HUES48 (cell line): ENCODE results near the gene YBX1.
"Not testable (repeated sequence)": the region's sequence is repeated elsewhere in the genome, so short reads cannot be mapped to it uniquely, and the experiment has no call there.

Experiments used
- H3K27ac ChIP-seq: one replicate; pipeline ENCODE4 v1.7.0; 2013; ENCODE audit warnings: low read depth, low read length, inconsistent platforms
- H3K27me3 ChIP-seq: 2 replicates; pipeline ENCODE4 v1.6.1; 2013; ENCODE audit warnings: mild to moderate bottlenecking, low read length; ENCODE audit not compliant: control insufficient read depth, insufficient read depth
- H3K36me3 ChIP-seq: 2 replicates; pipeline ENCODE4 v1.6.1; 2013; ENCODE audit warnings: low read length; ENCODE audit not compliant: control insufficient read depth, insufficient read depth
- H3K4me1 ChIP-seq: 2 replicates; pipeline ENCODE4 v1.6.1; 2013; ENCODE audit warnings: mild to moderate bottlenecking, low read length; ENCODE audit not compliant: control insufficient read depth, insufficient read depth
- H3K4me3 ChIP-seq: 2 replicates; pipeline ENCODE4 v1.5.1; 2013; ENCODE audit warnings: mild to moderate bottlenecking, low read depth, low read length
- H3K9ac ChIP-seq: 2 replicates; pipeline ENCODE4 v1.6.1; 2013; ENCODE audit warnings: mild to moderate bottlenecking, low read depth, low read length, moderate library complexity
- H3K9me3 ChIP-seq: 2 replicates; pipeline ENCODE4 v1.6.1; 2013; ENCODE audit warnings: low read length; ENCODE audit not compliant: control insufficient read depth, insufficient read depth

The YBX1 gene

DNA sequence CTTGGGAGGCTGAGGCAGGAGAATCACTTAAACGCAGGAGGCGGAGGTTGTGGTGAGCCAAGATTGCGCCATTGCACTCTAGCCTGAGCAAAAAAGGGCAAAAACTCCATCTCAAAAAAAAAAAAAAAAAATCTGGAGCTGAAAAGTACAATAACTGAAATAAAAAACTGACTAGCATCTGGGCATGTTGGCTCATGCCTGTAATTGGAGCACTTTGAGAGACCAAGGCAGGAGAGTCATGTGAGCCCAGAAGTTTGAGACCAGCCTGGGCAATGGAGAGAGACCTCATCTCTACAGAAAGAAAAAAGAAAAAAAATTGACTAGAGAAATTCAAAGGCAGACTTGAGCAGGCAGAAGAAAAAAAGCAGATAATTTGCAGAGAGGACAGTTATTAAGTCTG lies 39.7 kb downstream of the YBX1 start:
- Histone ChIP-seq H3K4me1 (no peaks in the 10 kb centered on the region), H3K9ac (no peak overlapping the region), H3K9me3 (no peaks in the 10 kb centered on the region), H3K27me3 (no peaks in the 10 kb centered on the region), H3K27ac (no peak overlapping the region), H3K36me3 (no peaks in the 10 kb centered on the region), H3K4me3 (no peak overlapping the region)

DNA sequence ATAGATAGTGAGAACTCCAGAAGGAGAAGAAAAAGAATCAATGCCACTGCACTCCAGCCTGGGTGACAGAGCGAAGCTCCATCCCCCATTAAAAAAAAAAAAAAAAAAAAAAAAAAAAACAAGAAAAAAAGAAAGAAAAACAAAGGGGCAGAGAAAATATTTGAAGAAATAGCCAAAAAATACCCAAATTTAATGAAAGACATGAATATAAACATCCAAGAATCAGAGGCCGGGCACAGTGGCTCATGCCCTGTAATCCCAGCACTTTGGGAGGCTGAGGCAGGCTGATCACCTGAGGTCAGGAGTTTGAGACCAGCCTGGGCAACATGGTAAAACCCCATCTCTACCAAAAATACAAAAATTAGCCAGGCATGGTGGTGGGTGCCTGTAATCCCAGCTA lies 40.2 kb downstream of the YBX1 start:
- not testable (repeated sequence) for H3K27ac ChIP-seq, H3K4me1 ChIP-seq, H3K36me3 ChIP-seq, H3K9ac ChIP-seq, H3K27me3 ChIP-seq, H3K4me3 ChIP-seq, H3K9me3 ChIP-seq

DNA sequence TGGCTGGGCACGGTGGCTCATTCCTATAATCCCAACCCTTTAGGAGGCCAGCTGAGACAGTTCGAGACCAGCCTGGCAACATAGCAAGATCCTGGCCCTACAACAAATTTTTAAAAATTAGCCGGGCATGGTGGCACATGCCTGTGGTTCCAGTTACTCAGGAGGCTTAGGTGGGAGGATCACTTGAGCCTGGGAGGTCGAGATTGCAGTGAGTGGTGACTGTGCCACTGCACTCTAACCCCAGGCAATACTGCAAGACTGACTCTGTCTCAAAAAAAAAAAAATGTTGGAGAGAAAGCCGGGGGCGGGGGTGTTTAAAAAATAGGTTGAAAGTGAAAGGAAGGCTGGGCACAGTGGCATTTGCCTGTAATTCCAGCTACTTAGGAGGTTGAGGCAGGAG lies 41.3 kb downstream of the YBX1 start:
- no peaks in the 10 kb centered on the region for H3K9me3 ChIP-seq
- H3K27ac ChIP-seq: no peak overlapping the region
- H3K9ac ChIP-seq: no peak overlapping the region
- no peaks in the 10 kb centered on the region for H3K36me3 ChIP-seq
- no peaks in the 10 kb centered on the region for H3K4me1 ChIP-seq
- no peaks in the 10 kb centered on the region for H3K27me3 ChIP-seq
- H3K4me3 ChIP-seq: no peak overlapping the region

DNA sequence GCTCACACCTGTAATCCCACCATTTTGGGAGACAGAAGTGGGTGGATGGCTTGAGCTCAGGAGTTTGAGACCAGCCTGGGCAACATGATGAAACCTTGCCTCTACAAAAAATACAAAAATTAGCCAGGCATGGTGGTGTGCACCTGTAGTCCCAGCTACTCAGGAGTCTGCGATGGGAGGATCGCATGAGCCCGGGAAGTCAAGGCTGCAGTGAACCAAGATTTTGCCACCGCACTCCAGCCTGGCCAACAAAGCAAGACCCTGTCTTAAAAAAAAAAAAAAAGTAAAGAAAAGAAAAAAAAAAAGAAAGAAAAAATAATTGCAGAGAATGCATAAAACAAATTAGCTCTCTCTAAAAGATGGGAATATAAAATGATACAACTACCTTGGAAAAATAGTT lies 43.6 kb downstream of the YBX1 start:
- H3K4me1 ChIP-seq, H3K27ac ChIP-seq, H3K27me3 ChIP-seq, H3K4me3 ChIP-seq, H3K9me3 ChIP-seq, H3K36me3 ChIP-seq, H3K9ac ChIP-seq: not testable (repeated sequence)

DNA sequence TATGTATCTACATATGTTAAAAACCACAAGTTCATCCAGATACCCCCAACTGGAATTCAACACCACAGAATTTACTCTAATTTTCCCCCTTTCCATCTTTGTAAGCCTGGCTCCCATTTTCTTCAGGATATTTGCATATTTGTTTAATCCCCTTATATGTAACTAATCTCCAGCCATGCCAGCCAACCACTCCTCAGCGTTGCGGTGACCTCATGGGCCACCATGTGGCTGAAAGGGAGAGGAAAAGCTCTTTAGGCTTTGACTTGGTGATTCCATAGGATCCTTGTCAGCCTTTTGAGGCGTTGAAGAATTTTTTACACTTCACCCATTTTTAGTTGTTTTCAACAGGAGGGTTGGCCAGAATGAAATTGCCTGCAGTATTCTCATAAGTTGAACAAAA lies 47.8 kb downstream of the YBX1 start:
- H3K27ac ChIP-seq: no peak overlapping the region

DNA sequence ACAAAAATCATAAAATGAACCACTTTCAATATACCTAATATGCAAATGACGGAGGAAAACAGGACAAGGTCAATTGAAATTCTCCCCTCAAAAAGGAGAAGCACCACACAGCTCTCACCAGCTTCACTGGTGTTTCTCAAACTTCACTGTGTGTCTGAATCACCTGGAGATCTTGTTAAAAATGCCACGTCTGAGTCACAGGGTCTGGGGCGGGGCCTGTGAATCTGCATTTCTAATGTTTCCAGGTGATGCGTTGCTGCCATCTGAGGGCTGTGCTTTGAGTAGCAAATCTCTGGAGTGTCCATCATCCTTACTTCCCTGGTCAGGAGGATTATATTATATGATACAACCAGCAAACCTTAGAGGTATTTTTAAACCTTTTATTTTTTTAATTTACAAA lies 48.8 kb downstream of the YBX1 start:
- Histone ChIP-seq H3K4me1 (peaks cover 5% of the 10 kb centered on the region), H3K27ac (no peak overlapping the region), H3K36me3 (no peaks in the 10 kb centered on the region), H3K9me3 (no peaks in the 10 kb centered on the region), H3K27me3 (no peaks in the 10 kb centered on the region), H3K4me3 (no peak overlapping the region), H3K9ac (no peak overlapping the region)

More for the DNA sequence above, 47.8 kb downstream of the YBX1 start:
- H3K4me3 ChIP-seq: no peak overlapping the region
- H3K9me3 ChIP-seq: no peaks in the 10 kb centered on the region
- H3K4me1 ChIP-seq: peaks cover 5% of the 10 kb centered on the region
- no peaks in the 10 kb centered on the region for H3K27me3 ChIP-seq
- no peaks in the 10 kb centered on the region for H3K36me3 ChIP-seq
- H3K9ac ChIP-seq: no peak overlapping the region

DNA sequence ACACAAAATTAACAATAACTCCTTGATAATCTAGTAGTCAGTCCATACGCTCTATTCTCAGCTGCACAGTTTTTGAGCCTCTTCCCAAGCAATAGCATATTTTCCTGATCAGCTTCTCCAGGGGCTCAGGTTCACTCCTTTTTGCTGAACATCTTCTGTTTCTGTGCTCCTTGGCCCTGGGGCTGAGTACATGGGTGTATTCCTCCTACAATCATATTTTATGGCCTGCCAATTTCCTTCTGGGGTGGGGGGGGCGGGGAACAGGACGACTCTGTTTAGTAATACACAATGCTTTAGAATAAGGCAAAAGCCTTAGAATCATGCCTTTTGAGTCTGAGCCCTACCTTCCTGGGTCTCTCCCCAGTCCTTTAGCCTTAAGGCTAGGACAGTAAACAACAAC lies 49.4 kb downstream of the YBX1 start:
- Histone ChIP-seq H3K27me3 (no peaks in the 10 kb centered on the region), H3K9me3 (no peaks in the 10 kb centered on the region), H3K9ac (no peak overlapping the region), H3K4me1 (peaks cover 5% of the 10 kb centered on the region), H3K27ac (no peak overlapping the region), H3K4me3 (no peak overlapping the region), H3K36me3 (no peaks in the 10 kb centered on the region)

DNA sequence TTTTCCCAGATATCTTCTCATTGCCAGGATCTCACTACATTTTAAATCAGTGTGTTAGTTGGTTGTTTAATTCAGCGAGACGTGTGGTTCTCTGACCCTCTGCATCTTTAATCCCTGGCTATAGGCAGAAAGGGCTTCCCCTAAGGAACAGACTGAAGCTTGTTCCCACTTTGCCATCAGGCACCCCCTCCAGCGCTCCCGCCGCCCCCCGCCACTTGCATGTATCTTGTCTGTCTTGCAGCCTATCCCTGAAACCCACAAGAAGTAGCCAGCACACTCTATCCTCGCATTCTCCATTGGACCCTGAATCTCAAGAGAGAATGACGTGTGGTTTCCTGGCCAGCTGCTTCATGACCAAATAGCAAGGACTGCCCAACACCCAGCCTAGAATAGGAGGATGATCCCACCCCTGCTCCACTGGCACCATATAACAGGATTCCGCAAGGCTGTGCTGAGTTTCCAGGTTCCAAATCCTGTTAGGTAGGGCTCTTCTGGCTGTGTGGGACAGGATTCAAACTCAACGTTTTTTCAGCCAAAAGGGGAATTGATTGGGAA lies 50.0 kb downstream of the YBX1 start:
- H3K36me3 ChIP-seq: no peaks in the 10 kb centered on the region
- no peak overlapping the region for H3K27ac ChIP-seq
- no peaks in the 10 kb centered on the region for H3K27me3 ChIP-seq
- H3K9me3 ChIP-seq: no peaks in the 10 kb centered on the region
- no peak overlapping the region for H3K4me3 ChIP-seq
- H3K9ac ChIP-seq: no peak overlapping the region
- H3K4me1 ChIP-seq: peaks cover 5% of the 10 kb centered on the region

DNA sequence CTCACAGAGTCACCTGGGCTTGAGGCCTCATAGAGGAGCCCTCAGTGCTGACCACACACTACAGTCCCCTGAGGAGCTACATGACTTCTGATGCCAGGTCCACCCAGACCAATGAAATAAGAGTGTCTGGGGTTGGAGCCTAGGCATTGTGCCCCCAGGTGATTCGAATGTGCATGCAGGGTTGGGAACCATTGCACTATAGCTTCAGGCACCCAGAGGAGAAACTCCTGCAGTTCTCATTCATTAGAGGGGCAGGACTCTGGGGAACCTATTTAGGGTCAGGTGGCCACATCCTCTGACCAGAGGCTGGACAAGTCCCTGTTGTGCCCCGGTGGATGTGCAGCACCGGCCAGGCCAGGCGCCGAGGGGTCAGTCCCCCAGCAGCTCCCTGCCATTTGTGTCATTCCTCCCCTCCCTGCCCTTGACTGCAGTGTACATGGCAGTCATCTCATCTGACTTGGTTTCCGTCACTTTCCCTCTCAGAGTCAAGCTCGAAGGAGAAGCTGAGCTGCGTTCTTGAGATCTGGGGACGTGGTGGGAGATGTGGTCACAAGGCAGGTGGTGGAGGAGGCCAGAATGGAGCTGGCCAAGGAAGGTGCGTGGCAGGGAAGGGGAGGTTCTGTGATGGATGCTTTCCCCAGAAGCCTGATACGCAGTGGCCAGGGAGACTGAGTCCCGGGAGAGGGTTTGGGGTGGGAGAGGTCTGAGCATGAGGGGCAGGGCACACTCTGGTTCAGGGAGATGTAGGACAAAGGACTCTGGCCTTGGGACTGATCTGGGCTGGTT lies 51.4 kb downstream of the YBX1 start:
- H3K27me3 ChIP-seq: no peaks in the 10 kb centered on the region
- H3K36me3 ChIP-seq: no peaks in the 10 kb centered on the region
- no peak overlapping the region for H3K27ac ChIP-seq
- no peaks in the 10 kb centered on the region for H3K9me3 ChIP-seq
- peaks cover 5% of the 10 kb centered on the region for H3K4me1 ChIP-seq
- H3K4me3 ChIP-seq: no peak overlapping the region
- no peak overlapping the region for H3K9ac ChIP-seq

DNA sequence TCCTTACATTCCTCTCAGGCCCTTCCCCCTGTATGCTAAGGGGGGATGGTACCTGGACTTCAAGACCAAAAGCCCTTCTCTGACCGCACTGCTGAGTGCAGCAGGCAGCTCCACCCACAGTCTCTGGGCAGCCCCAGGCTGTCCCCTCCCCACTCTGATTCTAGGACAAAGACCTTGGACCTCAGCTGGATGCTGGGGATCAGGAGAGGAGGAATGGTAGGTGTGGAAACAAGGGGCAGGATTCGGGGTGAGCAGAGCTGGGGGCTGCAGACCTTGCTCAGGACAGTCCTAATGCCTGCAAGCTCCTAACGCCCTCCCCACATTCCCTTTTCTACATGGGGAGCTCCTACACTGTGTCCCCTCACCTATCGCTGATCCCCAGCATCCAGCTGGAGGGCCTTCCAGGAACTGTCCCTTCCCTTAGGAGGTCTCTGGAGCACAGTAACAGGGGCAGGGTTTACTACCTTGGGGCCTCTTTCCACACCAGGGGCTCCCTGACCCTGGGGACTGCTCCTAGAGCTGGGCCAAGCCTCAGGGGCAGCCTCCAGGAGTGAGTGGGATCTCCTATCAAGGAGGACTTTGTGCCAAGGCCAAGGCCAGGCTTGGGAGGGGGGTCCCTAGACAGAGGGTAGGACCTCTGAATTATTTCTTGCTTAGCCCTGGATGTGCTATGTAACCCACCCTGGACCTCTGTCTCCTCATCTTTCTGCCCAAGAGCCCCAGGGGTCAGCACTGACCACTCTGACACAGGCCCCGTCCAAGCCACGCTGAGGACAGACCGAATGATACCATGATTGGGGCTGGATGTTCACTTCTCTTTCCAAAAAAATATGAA lies 52.2 kb downstream of the YBX1 start:
- no peaks in the 10 kb centered on the region for H3K27me3 ChIP-seq
- H3K9me3 ChIP-seq: no peaks in the 10 kb centered on the region
- no peak overlapping the region for H3K27ac ChIP-seq
- H3K4me1 ChIP-seq: peaks cover 9% of the 10 kb centered on the region
- no peak overlapping the region for H3K4me3 ChIP-seq
- no peaks in the 10 kb centered on the region for H3K36me3 ChIP-seq
- no peak overlapping the region for H3K9ac ChIP-seq

DNA sequence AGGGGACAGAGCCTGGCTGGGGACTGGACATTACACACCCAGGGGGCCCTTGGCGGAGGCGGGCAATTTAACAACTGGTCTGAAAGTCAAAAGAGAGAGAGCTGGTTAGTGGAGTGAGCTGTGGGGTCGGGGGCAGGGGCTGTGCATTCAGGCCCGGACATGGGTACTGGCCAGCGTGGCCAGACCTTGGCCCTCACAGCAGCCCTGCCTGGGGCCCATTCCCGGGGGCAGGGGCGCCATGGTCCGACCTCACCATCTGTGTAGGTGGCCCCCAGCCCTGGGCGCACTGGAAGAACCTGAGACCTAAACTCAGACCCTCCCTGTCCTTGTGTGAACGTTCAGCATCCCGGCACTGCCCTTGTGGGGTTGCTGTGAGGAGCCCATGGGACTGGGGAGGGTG lies 52.8 kb downstream of the YBX1 start:
- Histone ChIP-seq H3K27ac (no peak overlapping the region), H3K4me3 (no peak overlapping the region), H3K9ac (no peak overlapping the region), H3K9me3 (no peaks in the 10 kb centered on the region), H3K4me1 (peaks cover 15% of the 10 kb centered on the region), H3K36me3 (no peaks in the 10 kb centered on the region), H3K27me3 (no peaks in the 10 kb centered on the region)
